CD14-positive monocyte (primary cell): Measurements from ENCODE around the gene GDF11. TPM values are rescaled to one million over a fixed set of nuclear protein-coding genes. Genes with fewer than 3 reads are reported as not detected.

Experiments
- DNase-seq, 3 donors: peaks; one replicate each; pipeline ENCODE4 v3.0.0-alpha.2; 2011 to 2022
- H2AFZ ChIP-seq: 2 replicates; pipeline ENCODE4 v1.6.0; 2012; ENCODE audit warnings: mild to moderate bottlenecking, low read depth, low read length, inconsistent platforms; ENCODE audit not compliant: insufficient read depth, poor library complexity, severe bottlenecking
- H3K27ac ChIP-seq, 2 donors: 1 replicate in 1 of 2; 2 replicates in 1 of 2; pipeline ENCODE4 v1.5.1; 2012 to 2013; ENCODE audit warnings: low read length in 2 of 2, control low read depth in 1 of 2, inconsistent platforms in 1 of 2, low read depth in 1 of 2, mild to moderate bottlenecking in 1 of 2
- H3K27me3 ChIP-seq, 2 donors: one replicate each; pipeline versions ENCODE4 v1.6.0 to v1.6.1; 2011 to 2013; ENCODE audit warnings: low read length in 2 of 2; ENCODE audit not compliant: control insufficient read depth in 2 of 2, insufficient read depth in 2 of 2
- H3K36me3 ChIP-seq, 2 donors: replicated peaks in 1 of 2; 1 replicate in 1 of 2; 2 replicates in 1 of 2; pipeline versions ENCODE4 v1.5.1 to v1.6.1; 2012 to 2013; ENCODE audit warnings: low read length in 2 of 2, control low read depth in 1 of 2, inconsistent platforms in 1 of 2, mild to moderate bottlenecking in 1 of 2; ENCODE audit not compliant: insufficient read depth in 2 of 2, control insufficient read depth in 1 of 2
- H3K4me1 ChIP-seq, 2 donors: 1 replicate in 1 of 2; 2 replicates in 1 of 2; pipeline versions ENCODE4 v1.5.1 to v1.6.1; 2012 to 2013; ENCODE audit warnings: low read length in 2 of 2, control low read depth in 1 of 2, inconsistent platforms in 1 of 2, mild to moderate bottlenecking in 1 of 2, moderate library complexity in 1 of 2; ENCODE audit not compliant: insufficient read depth in 2 of 2, control insufficient read depth in 1 of 2
- H3K4me2 ChIP-seq: replicated peaks from 2 replicates; pipeline ENCODE3; 2012; ENCODE audit warnings: low read length, moderate library complexity, mild to moderate bottlenecking; ENCODE audit not compliant: poor library complexity, severe bottlenecking; ENCODE audit errors: extremely low read depth
- H3K4me3 ChIP-seq, 3 experiments: fragments of 200-600 bp in 1 of 3; sonication (generic) in 1 of 3; replicated peaks in 1 of 3; 1 replicate in 2 of 3; 2 replicates in 1 of 3; pipeline ENCODE4 v1.5.1; 2011 to 2013; ENCODE audit warnings: low read length in 3 of 3, mild to moderate bottlenecking in 3 of 3, control low read depth in 2 of 3, low read depth in 2 of 3, inconsistent platforms in 1 of 3, moderate library complexity in 1 of 3
- H3K79me2 ChIP-seq: 2 replicates; pipeline ENCODE4 v1.6.0; 2012; ENCODE audit warnings: mild to moderate bottlenecking, control low read depth, inconsistent platforms, low read length, moderate library complexity; ENCODE audit not compliant: insufficient read depth
- H3K9ac ChIP-seq: 2 replicates; pipeline ENCODE4 v1.6.0; 2017; ENCODE audit warnings: low read length, mild to moderate bottlenecking; ENCODE audit not compliant: insufficient read depth, poor library complexity, severe bottlenecking
- H3K9me3 ChIP-seq, 2 donors: replicated peaks in 1 of 2; 1 replicate in 1 of 2; 2 replicates in 1 of 2; pipeline versions ENCODE4 v1.5.1 to v1.6.1; 2012 to 2013; ENCODE audit warnings: low read length in 2 of 2, control low read depth in 1 of 2; ENCODE audit not compliant: control insufficient read depth in 1 of 2, insufficient read depth in 1 of 2
- H4K20me1 ChIP-seq: 2 replicates; pipeline ENCODE4 v1.6.0; 2012; ENCODE audit warnings: mild to moderate bottlenecking, low read length, control low read depth, moderate library complexity; ENCODE audit not compliant: insufficient read depth
- H3K27ac Mint-ChIP-seq, 7 donors: one replicate each; pipeline ENCODE4 v1.8.0; 2020; ENCODE audit warnings: mild to moderate bottlenecking in 7 of 7, mixed read lengths in 7 of 7, moderate library complexity in 6 of 7, inconsistent platforms in 2 of 7
- H3K27me3 Mint-ChIP-seq, 3 donors: one replicate each; pipeline ENCODE4 v1.8.0; 2021 to 2022; ENCODE audit warnings: low read depth in 3 of 3, mild to moderate bottlenecking in 3 of 3, mixed read lengths in 3 of 3, moderate library complexity in 3 of 3, inconsistent platforms in 1 of 3
- H3K36me3 Mint-ChIP-seq, 2 donors: one replicate each; pipeline ENCODE4 v1.8.0; 2020; ENCODE audit warnings: mixed read lengths in 2 of 2, inconsistent platforms in 1 of 2, mild to moderate bottlenecking in 1 of 2
- H3K4me1 Mint-ChIP-seq: one replicate; pipeline ENCODE4 v1.8.0; 2020; ENCODE audit warnings: mild to moderate bottlenecking, mixed read lengths
- H3K4me3 Mint-ChIP-seq, 2 donors: one replicate each; pipeline ENCODE4 v1.8.0; 2020; ENCODE audit warnings: mild to moderate bottlenecking in 2 of 2, mixed read lengths in 2 of 2, moderate library complexity in 1 of 2
- H3K9me3 Mint-ChIP-seq, 7 donors: one replicate each; pipeline ENCODE4 v1.8.0; 2020 to 2022; ENCODE audit warnings: mixed read lengths in 7 of 7, mild to moderate bottlenecking in 6 of 7, moderate library complexity in 6 of 7, inconsistent platforms in 2 of 7
- WGBS: methylation state at CpG from one replicate; pipeline ENCODE4 v1.1.5; 2013; ENCODE audit warnings: missing lambda C conversion rate; ENCODE audit not compliant: insufficient coverage; 5-methylcytosine and 5-hydroxymethylcytosine counted together
- intact Hi-C, 2 donors: fragments of 100-400 bp; cut with micrococcal nuclease; formaldehyde crosslinking; loops; one replicate each; pipeline versions ENCODE4 v1.15.0 to v1.15.1; 2023
- polyA plus RNA-seq, 3 donors: library from polyadenylated mRNA; depleted of rRNA in 1 of 3; unstranded in 2 of 3; stranded (reverse) in 1 of 3; fragments of 300-500 nt in 2 of 3; fragments of >200 nt in 1 of 3; fragmentation: Illumina TruSeq in 2 of 3; gene quantifications; 1 replicate in 2 of 3; 2 replicates in 1 of 3; pipeline ENCODE4 v1.2.3, GENCODE V29; 2012 to 2021
- TF ChIP-seq, protein P1 (sequence below): fragments of 200-600 bp; IDR thresholded peaks from one replicate; pipeline ENCODE4 v1.8.0; 2022; ENCODE audit warnings: antibody characterized with exemption, mild to moderate bottlenecking

The GDF11 gene
- polyA plus RNA-seq, 3 donors: 0.08 to 0.09 (median 0.09) TPM

DNA sequence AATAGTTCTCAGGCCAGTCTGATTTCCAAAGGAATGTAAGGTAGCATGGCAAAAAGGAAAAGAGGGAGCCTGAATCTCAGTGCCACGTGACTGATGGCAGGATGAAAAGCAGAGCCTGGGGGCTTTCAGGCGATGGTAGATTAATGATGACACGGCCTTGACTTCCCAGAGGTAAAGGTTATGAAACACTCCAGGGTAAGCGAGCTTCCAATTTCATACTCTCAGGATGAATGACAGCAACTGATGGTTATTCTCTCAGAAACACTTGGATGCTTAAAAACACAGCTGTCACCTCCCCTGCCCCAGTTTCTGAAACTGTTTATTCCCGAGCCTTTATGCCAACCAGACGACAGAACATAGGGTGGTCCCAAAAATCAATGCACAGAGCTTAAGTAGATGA lies 28.8 kb downstream of the GDF11 start:
- Histone ChIP-seq H2AFZ (no peak overlapping the region), H3K9ac (no peak overlapping the region), H4K20me1 (peaks cover 23% of the 10 kb centered on the region), H3K27me3 (no peaks in the 10 kb centered on the region), H3K36me3 (peaks cover 40 to 84% of the 10 kb centered on the region in 2 donors), H3K27ac (no peak overlapping the region), H3K4me1 (no peaks in the 10 kb centered on the region), H3K9me3 (no peaks in the 10 kb centered on the region), H3K79me2 (no peaks in the 10 kb centered on the region), H3K4me3 (no peak overlapping the region), H3K4me2 (no peak overlapping the region)
- TF ChIP-seq, protein P1, sequence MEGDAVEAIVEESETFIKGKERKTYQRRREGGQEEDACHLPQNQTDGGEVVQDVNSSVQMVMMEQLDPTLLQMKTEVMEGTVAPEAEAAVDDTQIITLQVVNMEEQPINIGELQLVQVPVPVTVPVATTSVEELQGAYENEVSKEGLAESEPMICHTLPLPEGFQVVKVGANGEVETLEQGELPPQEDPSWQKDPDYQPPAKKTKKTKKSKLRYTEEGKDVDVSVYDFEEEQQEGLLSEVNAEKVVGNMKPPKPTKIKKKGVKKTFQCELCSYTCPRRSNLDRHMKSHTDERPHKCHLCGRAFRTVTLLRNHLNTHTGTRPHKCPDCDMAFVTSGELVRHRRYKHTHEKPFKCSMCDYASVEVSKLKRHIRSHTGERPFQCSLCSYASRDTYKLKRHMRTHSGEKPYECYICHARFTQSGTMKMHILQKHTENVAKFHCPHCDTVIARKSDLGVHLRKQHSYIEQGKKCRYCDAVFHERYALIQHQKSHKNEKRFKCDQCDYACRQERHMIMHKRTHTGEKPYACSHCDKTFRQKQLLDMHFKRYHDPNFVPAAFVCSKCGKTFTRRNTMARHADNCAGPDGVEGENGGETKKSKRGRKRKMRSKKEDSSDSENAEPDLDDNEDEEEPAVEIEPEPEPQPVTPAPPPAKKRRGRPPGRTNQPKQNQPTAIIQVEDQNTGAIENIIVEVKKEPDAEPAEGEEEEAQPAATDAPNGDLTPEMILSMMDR: no peak
- DNase-seq: no peak
- Mint-ChIP-seq H3K4me3 (no peak overlapping the region), H3K27ac (no peak overlapping the region), H3K4me1 (no peaks in the 10 kb centered on the region), H3K36me3 (peaks cover 55 to 84% of the 10 kb centered on the region in 2 donors), H3K9me3 (no peaks in the 10 kb centered on the region), H3K27me3 (no peaks in the 10 kb centered on the region)
- intact Hi-C loops: no loop called here
- 90% methylated on average over 6 of the region's 6 CpGs for WGBS

DNA sequence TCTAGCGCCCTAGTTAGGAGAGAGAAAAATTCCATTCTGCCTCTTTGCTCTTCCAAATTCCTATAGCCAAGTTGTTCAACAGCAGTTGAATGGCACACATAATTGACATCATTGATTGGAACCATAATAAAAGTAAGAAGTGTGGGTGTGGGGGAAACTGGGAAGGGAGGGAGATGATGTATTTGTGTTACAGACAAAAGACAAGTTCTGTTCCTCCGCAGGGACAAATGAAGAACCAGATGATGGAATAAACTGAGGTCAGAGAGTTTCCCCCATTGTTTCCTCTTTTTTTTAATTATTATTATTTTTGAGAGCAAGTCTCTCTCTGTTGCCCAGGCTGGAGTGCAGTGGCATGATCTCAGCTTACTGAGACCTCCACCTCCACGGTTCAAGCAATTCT lies 34.9 kb downstream of the GDF11 start:
- Histone ChIP-seq H2AFZ (no peak overlapping the region), H3K9ac (no peak overlapping the region), H3K4me2 (no peak overlapping the region), H3K27me3 (no peaks in the 10 kb centered on the region), H3K27ac (no peak overlapping the region), H3K9me3 (no peaks in the 10 kb centered on the region), H3K36me3 (peaks cover 51 to 100% of the 10 kb centered on the region in 2 donors), H3K4me1 (no peaks in the 10 kb centered on the region), H3K79me2 (no peaks in the 10 kb centered on the region), H4K20me1 (peaks cover 9% of the 10 kb centered on the region), H3K4me3 (no peak overlapping the region)
- H3K27me3 Mint-ChIP-seq: no peaks in the 10 kb centered on the region
- WGBS: 100% methylated on average over 1 of the region's 3 CpGs
- no peak for DNase-seq
- peak overlapping the region in 1 of 7 donors; percentile 10 for H3K27ac Mint-ChIP-seq
- H3K36me3 Mint-ChIP-seq: peaks cover 64 to 84% of the 10 kb centered on the region in 2 donors
- no peaks in the 10 kb centered on the region for H3K4me1 Mint-ChIP-seq
- H3K4me3 Mint-ChIP-seq: no peak overlapping the region
- no peaks in the 10 kb centered on the region for H3K9me3 Mint-ChIP-seq
- TF ChIP-seq, protein P1: no peak
- intact Hi-C loops: no loop called here
